WTC11 (cell line): ENCODE results near the gene GPR15LG.

Experiments used
- CREB1 ChIP-seq: sonication (generic); formaldehyde crosslinking; IDR thresholded peaks from 2 replicates; pipeline ENCODE4 v1.8.0; 2023; ENCODE audit warnings: mild to moderate bottlenecking, missing genetic modification reagents
- CTCF ChIP-seq: fragments of 200-600 bp; IDR thresholded peaks from 2 replicates; pipeline ENCODE4 v1.8.0; 2022; ENCODE audit warnings: antibody characterized with exemption
- MLX ChIP-seq: sonication (generic); formaldehyde crosslinking; IDR thresholded peaks from 2 replicates; pipeline ENCODE4 v1.8.1; 2023; ENCODE audit warnings: mild to moderate bottlenecking, missing genetic modification reagents, moderate library complexity
- TF ChIP-seq, protein P1 (sequence below): sonication (generic); formaldehyde crosslinking; IDR thresholded peaks from 2 replicates; pipeline ENCODE4 v1.8.0; 2022; ENCODE audit warnings: mild to moderate bottlenecking, missing genetic modification reagents

DNA sequence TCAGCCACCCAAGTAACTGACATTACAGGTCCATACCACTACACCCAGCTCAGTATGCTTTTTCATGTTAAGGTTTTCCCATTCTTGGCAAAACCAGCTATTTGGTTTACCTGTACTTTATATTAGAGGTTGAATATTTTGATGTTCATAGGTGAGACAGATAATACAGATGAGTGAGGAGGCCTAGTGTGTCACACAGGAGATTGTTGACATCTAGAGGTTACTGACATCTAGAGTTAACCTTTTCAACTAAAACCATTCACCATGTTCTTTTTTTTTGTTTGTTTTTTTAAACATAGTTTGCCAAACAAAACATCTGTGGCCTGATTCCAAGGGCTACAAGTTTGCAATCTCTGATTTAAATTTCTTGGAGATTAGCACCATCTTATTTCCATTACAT is 26.3 kb upstream of the GPR15LG start:
- TF ChIP-seq CTCF = no peak
- TF ChIP-seq, protein P1, sequence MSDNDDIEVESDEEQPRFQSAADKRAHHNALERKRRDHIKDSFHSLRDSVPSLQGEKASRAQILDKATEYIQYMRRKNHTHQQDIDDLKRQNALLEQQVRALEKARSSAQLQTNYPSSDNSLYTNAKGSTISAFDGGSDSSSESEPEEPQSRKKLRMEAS (CRISPR knock-in tag) = no peak
- TF ChIP-seq CREB1 (CRISPR knock-in tag) = no peak
- no peak for TF ChIP-seq MLX (CRISPR knock-in tag)
